Retinal pigment epithelial cell (primary cell): Measurements from ENCODE around the gene PROC.

ENCODE experiments used
- DNase-seq: peaks from one replicate; pipeline ENCODE4 v3.0.0-alpha.2; 2010; ENCODE audit warnings: low read depth
- H3K4me3 ChIP-seq: 2 replicates; pipeline ENCODE4 v1.5.1; 2011; ENCODE audit warnings: mild to moderate bottlenecking, low read length, control low read depth, moderate library complexity
- TF ChIP-seq, protein P1 (sequence below): conservative IDR thresholded peaks from 2 replicates; pipeline ENCODE4 v1.5.1; 2011; ENCODE audit warnings: low read depth, low read length, control low read depth, inconsistent platforms

The PROC gene

DNA sequence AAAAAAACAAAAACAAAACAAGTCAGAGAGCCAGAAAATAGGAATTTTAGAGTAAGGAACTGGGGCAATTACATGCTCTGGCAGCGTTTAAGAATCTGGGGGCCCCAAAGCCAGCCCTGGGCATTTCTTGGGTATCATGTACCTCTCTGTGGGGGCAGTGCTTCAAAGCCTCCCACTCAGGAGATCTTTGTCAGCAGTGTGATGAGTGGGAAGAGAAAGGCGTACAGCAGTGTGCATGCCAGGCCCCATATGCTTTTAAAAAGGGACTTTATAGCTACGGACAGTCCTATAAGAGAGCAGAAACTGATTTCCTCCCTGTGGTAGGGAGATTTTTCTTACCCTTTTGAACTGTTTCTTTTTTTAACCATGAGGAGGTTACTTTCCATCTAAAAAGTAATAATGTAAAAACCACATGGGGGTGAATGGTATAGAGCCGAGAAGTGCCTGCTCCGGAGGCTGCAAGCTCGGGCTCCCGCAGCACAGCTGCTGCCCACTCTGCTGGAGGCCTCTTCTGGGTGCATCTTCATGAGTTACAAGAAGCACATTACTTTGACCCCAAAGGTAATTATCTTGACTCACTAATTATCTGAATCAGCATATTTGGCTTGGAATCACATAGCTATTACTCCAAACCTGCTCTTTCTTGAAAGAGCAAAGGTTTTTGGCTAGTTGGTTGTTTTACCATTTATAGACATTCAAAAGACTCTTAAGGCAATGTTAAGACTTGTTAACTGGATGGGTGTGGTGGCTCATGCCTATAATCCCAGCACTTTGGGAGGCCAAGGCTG lies 46.4 kb downstream of the PROC start:
- DNase-seq = no peak
- H3K4me3 ChIP-seq = no peak overlapping the region
- TF ChIP-seq, protein P1, sequence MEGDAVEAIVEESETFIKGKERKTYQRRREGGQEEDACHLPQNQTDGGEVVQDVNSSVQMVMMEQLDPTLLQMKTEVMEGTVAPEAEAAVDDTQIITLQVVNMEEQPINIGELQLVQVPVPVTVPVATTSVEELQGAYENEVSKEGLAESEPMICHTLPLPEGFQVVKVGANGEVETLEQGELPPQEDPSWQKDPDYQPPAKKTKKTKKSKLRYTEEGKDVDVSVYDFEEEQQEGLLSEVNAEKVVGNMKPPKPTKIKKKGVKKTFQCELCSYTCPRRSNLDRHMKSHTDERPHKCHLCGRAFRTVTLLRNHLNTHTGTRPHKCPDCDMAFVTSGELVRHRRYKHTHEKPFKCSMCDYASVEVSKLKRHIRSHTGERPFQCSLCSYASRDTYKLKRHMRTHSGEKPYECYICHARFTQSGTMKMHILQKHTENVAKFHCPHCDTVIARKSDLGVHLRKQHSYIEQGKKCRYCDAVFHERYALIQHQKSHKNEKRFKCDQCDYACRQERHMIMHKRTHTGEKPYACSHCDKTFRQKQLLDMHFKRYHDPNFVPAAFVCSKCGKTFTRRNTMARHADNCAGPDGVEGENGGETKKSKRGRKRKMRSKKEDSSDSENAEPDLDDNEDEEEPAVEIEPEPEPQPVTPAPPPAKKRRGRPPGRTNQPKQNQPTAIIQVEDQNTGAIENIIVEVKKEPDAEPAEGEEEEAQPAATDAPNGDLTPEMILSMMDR = no peak

DNA sequence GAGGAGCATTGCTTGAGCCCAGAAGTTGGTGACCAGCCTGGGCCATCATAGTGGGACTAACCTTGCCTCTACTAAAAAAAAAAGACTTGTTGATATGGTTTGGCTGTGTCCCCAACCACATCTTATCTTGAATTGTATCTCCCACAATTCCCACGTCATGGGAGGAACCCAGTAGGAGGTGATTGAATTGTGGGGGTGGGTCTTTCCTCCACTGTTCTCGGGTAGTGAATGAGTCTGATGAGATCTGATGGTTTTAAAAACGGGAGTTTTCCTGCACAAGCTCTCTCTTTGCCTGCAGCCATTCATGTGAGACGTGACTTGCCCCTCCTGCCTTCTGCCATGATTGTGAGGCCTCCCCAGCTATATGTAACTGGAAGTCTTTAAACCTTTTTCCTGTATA lies 47.0 kb downstream of the PROC start:
- no peak for DNase-seq

DNA sequence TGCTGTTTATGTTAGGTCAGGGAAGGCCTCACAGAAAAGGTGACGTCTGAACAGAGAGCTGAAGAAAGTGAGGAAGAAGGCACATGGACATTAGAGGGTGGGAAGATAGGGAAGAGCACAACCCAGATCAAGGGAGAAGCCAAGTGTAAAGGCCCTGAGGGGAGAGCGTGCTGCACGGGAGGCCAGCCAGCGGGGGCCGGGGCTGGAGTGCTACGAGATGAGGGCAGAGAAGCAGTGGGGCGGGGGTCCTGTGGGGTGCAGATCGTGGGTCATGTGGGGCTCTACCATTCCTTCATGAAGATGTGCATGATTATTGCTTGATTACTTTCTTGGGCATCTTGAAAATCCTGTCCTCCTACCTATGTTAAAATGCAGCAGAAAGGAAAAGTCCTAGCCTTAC lies 50.8 kb downstream of the PROC start:
- no peak overlapping the region for H3K4me3 ChIP-seq
- TF ChIP-seq, protein P1 = no peak
- no peak for DNase-seq

More for the DNA sequence above, 47.0 kb downstream of the PROC start:
- H3K4me3 ChIP-seq = no peak overlapping the region
- TF ChIP-seq, protein P1 = no peak

DNA sequence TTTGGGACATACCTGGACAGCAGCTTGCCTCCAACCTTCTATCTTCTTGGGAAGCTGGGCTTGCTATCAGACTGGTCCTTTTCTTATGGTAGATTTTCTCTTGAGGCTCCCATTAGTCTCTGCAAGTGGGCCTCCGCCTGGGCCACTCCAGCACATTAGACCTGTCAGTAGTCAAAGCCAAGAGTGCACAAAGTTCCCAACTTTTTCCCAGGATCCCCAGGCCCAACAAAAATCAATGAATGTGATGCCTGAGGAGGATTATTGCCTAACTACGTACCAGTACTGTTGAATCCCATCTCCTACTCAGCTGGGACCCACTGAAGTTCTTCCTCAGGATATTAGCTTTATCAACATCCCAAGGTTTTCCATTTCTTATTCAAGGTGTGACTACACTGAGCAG lies 51.7 kb downstream of the PROC start:
- H3K4me3 ChIP-seq = no peak overlapping the region
- TF ChIP-seq, protein P1 = no peak
- no peak for DNase-seq

DNA sequence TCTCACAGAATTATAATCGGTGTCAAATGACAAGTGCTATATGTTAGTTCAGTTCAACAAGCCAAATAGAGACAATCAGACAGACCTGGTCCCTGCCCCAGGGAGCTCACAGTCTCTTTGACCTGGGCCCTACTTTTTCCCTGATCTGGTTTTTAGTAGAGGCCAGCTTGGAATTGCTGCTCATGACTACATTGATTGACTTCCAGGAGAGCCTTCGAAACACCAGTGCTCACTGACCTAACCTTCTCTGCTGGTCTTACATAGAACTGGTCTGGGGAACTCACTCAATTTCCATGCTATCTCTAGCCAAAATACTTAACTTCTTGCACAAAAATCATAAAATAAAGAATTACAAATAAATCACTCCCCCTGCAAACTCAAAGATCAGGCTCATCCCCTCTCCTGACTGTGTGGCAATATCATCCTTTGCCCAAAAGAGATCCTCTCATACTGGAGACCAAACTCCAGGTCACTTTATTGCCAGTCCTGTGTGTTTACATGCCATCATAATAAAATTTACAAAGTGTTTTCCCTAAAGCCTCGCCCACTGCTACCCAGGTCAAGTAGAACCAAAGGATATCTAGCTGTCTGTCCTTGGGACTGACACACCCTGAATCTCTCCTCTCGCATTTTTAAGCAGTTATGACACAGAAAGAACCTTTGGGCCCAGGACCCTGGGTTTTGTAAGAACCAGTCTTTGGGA lies 53.2 kb downstream of the PROC start:
- H3K4me3 ChIP-seq = no peak overlapping the region
- DNase-seq = no peak
- TF ChIP-seq, protein P1 = no peak

DNA sequence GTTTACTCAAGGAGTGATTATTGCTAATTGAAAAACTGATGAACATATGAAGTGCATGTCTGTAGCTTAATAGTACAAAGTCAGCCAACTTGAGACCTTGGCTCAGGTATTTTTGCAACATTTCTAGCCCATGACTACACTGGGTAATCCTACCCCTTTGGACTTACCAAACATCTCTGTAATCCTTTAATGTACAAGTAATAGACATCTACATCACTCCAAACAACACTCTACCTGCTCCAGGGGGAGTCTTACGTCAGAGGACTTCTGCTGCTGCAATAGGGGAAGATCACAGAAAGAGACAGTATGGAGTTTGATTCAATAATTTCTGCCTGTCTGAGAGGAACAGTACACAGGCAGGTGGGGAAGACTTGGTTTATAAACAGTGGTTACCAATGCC lies 54.0 kb downstream of the PROC start:
- TF ChIP-seq, protein P1 = no peak
- H3K4me3 ChIP-seq = no peak overlapping the region
- no peak for DNase-seq

DNA sequence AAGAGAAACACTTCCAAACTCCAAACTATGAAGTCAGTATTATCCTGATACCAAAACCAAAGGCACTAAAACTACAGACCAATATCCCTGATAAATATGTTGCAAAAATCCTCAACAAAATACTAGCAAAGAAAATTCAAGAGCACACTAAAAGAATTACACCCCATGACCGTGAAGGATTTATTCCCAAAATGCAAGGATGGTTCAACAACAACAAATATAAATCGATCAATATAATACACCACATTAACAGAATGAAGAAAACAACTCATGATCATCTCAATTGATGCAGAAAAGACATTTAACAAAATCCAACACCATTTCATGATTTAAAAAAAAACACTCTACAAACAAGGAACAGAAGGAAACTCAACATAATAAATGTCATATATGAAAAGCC lies 57.6 kb downstream of the PROC start:
- TF ChIP-seq, protein P1 = no peak

More for the DNA sequence above, 57.6 kb downstream of the PROC start:
- DNase-seq = no peak
- H3K4me3 ChIP-seq = no peak overlapping the region
